GM19043 (cell line): Measurements from ENCODE around the gene TLCD3A.
"Not testable (repeated sequence)": the region's sequence is repeated elsewhere in the genome, so short reads cannot be mapped to it uniquely, and the experiment has no call there.

ENCODE experiments used
- ATAC-seq: cut with Tn5 transposase; IDR thresholded peaks from one replicate; pipeline ENCODE4 v1.9.1; 2021; ENCODE audit warnings: low read depth; ENCODE audit not compliant: unreplicated experiment

Gene TLCD3A

GRCh38 chr17:784143-784542, 51.7 kb downstream of the TLCD3A start:
- no peak for ATAC-seq

GRCh38 chr17:785901-786300, 53.5 kb downstream of the TLCD3A start:
- not testable (repeated sequence) for ATAC-seq

DNA sequence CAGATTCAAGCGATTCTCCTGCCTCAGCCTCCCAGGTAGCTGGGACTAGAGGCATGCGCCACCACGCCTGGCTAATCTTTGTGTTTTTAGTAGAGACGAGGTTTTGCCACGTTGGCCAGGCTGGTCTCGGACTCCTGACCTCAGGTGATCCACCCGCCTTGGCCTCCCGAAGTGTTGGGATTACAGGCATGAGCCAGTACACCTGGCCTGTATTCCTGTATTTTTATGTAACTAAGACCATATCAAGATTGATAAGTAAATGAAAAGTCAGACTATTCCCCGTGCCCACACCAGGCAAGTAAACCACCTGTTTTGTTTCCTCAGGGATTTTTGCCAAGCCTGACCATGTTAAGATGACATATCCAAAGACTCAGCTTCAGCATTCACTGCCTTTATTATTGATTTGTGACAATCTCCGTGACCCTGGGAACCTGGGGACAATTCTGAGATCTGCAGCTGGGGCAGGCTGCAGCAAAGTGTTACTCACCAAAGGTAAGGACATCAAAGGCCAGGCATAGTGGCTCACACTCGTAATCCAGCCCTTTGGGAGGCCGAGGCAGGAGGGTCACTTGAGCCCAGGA, 55.3 kb downstream of the TLCD3A start:
- no peak for ATAC-seq

- no peak for ATAC-seq
These were observed 56.2 kb downstream of the TLCD3A start for GRCh38 chr17:788551-788950.

GRCh38 chr17:789160-789840, 56.9 kb downstream of the TLCD3A start:
- no peak for ATAC-seq

- ATAC-seq, result not testable (repeated sequence)
These were observed 57.8 kb downstream of the TLCD3A start for GRCh38 chr17:789931-790873.

- ATAC-seq, result not testable (repeated sequence)
These were observed 58.5 kb downstream of the TLCD3A start for GRCh38 chr17:790874-791247.

DNA sequence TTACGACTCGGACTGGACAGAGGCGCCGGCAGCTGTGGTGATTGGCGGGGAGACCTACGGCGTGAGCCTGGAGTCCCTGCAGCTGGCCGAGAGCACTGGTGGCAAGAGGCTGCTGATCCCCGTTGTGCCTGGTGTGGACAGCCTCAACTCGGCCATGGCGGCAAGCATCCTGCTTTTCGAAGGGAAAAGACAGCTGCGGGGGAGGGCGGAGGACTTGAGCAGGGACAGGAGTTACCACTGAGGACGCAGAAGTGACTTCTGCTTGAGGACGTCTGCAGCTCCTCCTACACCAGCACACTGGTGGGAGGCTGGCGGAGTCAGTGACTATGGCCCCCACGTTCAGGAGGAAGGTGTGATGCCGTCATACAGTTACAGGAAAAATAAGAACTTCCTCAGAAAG, 59.4 kb downstream of the TLCD3A start:
- ATAC-seq, result no peak

- no peak for ATAC-seq
These were observed 59.9 kb downstream of the TLCD3A start for GRCh38 chr17:792277-792676.
